Measurements from ENCODE around the gene CCNQ.

DNA sequence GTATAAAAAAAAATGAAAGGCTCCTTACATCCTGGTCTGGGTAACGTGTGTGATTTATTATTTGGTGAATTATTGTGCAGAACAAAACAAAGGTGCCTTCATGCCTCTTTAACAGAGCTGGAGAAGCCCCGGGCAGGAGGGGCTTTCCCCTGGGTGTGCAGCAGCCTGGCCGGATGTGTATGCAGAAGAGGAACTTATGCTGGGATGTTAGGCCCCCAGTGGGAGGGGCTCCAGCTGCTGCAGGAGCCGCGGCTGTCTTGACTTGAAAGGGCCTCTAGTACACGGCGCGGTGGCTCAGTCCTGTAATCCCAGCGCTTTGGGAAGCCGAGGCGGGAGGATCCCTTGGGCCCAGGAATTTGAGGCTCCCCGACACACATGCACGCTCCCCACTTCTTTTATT lies 16.0 kb downstream of the CCNQ start:
- TF ChIP-seq, protein P1, sequence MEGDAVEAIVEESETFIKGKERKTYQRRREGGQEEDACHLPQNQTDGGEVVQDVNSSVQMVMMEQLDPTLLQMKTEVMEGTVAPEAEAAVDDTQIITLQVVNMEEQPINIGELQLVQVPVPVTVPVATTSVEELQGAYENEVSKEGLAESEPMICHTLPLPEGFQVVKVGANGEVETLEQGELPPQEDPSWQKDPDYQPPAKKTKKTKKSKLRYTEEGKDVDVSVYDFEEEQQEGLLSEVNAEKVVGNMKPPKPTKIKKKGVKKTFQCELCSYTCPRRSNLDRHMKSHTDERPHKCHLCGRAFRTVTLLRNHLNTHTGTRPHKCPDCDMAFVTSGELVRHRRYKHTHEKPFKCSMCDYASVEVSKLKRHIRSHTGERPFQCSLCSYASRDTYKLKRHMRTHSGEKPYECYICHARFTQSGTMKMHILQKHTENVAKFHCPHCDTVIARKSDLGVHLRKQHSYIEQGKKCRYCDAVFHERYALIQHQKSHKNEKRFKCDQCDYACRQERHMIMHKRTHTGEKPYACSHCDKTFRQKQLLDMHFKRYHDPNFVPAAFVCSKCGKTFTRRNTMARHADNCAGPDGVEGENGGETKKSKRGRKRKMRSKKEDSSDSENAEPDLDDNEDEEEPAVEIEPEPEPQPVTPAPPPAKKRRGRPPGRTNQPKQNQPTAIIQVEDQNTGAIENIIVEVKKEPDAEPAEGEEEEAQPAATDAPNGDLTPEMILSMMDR (conservative IDR thresholded peaks at IDR 0.05; ENCODE audit: low read length) = no peak
- TF ChIP-seq EZH2phosphoT487 (IDR thresholded peaks at IDR 0.05; ENCODE audit: borderline replicate concordance) = no peak
